ENCODE measurements around the gene ADGRD2. TPM values are rescaled to one million over a fixed set of nuclear protein-coding genes. Genes with fewer than 3 reads are reported as not detected.

Gene ADGRD2
- total RNA-seq, 1 donor from 2014 or later, result not detected

DNA sequence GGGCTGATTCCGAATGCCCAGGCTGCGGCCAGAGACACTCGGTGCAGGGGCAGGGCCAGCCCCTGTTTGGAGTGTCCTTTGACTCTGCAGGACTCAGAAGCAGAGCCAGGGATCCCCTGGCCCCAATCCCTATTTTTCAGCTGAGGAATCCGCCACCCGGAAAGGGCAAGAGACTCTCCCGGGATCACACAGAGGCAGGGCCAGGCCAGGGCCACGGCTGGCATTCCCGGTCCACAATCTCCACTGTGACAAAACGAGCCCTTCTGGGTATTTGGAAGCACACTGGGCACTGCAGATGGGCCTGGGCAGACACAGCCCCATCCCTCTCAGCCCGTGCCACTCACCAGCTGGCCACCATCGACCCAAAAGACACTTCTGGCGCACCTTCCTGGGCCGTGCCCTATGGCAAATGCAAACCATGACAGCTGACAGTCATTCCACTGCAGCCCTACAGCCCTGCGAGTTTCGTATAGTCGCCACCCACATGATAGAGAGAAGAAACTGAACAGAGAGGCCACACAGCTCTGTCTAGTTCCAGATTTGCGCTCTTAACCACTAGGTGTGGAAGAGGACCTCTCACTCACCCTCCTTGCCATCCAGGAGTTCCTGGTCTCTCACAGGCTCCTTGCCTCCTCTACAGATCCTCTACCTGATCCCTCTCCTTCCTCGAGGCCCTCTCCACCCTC lies 43.7 kb downstream of the ADGRD2 start:
- H3K36me3 ChIP-seq (ENCODE audit: control insufficient read depth in 3 of 3, insufficient read depth in 3 of 3, low read length in 3 of 3), result no peaks in the 10 kb centered on the region
- H3K9me3 ChIP-seq (ENCODE audit: control insufficient read depth in 3 of 3, low read length in 3 of 3), result no peaks in the 10 kb centered on the region
- H3K27me3 ChIP-seq (ENCODE audit: control insufficient read depth in 3 of 3, insufficient read depth in 3 of 3, low read length in 3 of 3), result peaks cover 6 to 56% (median 25%) of the 10 kb centered on the region in 3 donors
- H3K9ac ChIP-seq (ENCODE audit: low read depth in 1 of 3, low read length in 3 of 3), result no peak overlapping the region
- no peaks in the 10 kb centered on the region for H3K4me1 ChIP-seq (ENCODE audit: control insufficient read depth in 3 of 3, insufficient read depth in 3 of 3, low read length in 3 of 3)
- H3K4me3 ChIP-seq (ENCODE audit: low read length in 3 of 3), result no peak overlapping the region
- no peak overlapping the region for H3K27ac ChIP-seq (ENCODE audit: low read depth, low read length)

- Histone ChIP-seq H3K9me3 (ENCODE audit: control insufficient read depth in 3 of 3, low read length in 3 of 3) (no peaks in the 10 kb centered on the region), H3K27me3 (ENCODE audit: control insufficient read depth in 3 of 3, insufficient read depth in 3 of 3, low read length in 3 of 3) (peaks cover 13 to 61% (median 25%) of the 10 kb centered on the region in 3 donors), H3K36me3 (ENCODE audit: control insufficient read depth in 3 of 3, insufficient read depth in 3 of 3, low read length in 3 of 3) (no peaks in the 10 kb centered on the region), H3K4me1 (ENCODE audit: control insufficient read depth in 3 of 3, insufficient read depth in 3 of 3, low read length in 3 of 3) (no peaks in the 10 kb centered on the region), H3K9ac (ENCODE audit: low read depth in 1 of 3, low read length in 3 of 3) (no peak overlapping the region), H3K27ac (ENCODE audit: low read depth, low read length) (no peak overlapping the region), H3K4me3 (ENCODE audit: low read length in 3 of 3) (no peak overlapping the region)
Measured at GRCh38 chr9:124495126-124496074, 45.1 kb downstream of the ADGRD2 start.

- Histone ChIP-seq H3K27me3 (ENCODE audit: control insufficient read depth in 3 of 3, insufficient read depth in 3 of 3, low read length in 3 of 3) (peaks cover 19 to 66% (median 29%) of the 10 kb centered on the region in 3 donors), H3K4me1 (ENCODE audit: control insufficient read depth in 3 of 3, insufficient read depth in 3 of 3, low read length in 3 of 3) (no peaks in the 10 kb centered on the region), H3K9me3 (ENCODE audit: control insufficient read depth in 3 of 3, low read length in 3 of 3) (no peaks in the 10 kb centered on the region), H3K4me3 (ENCODE audit: low read length in 3 of 3) (no peak overlapping the region), H3K27ac (ENCODE audit: low read depth, low read length) (no peak overlapping the region), H3K9ac (ENCODE audit: low read depth in 1 of 3, low read length in 3 of 3) (no peak overlapping the region), H3K36me3 (ENCODE audit: control insufficient read depth in 3 of 3, insufficient read depth in 3 of 3, low read length in 3 of 3) (no peaks in the 10 kb centered on the region)
Measured at GRCh38 chr9:124496075-124496449, 45.8 kb downstream of the ADGRD2 start.

GRCh38 chr9:124496463-124496862 lies 46.2 kb downstream of the ADGRD2 start:
- Histone ChIP-seq H3K4me1 (ENCODE audit: control insufficient read depth in 3 of 3, insufficient read depth in 3 of 3, low read length in 3 of 3) (no peaks in the 10 kb centered on the region), H3K36me3 (ENCODE audit: control insufficient read depth in 3 of 3, insufficient read depth in 3 of 3, low read length in 3 of 3) (no peaks in the 10 kb centered on the region), H3K9ac (ENCODE audit: low read depth in 1 of 3, low read length in 3 of 3) (no peak overlapping the region), H3K27me3 (ENCODE audit: control insufficient read depth in 3 of 3, insufficient read depth in 3 of 3, low read length in 3 of 3) (peaks cover 23 to 66% (median 31%) of the 10 kb centered on the region in 3 donors), H3K27ac (ENCODE audit: low read depth, low read length) (no peak overlapping the region), H3K9me3 (ENCODE audit: control insufficient read depth in 3 of 3, low read length in 3 of 3) (no peaks in the 10 kb centered on the region), H3K4me3 (ENCODE audit: low read length in 3 of 3) (no peak overlapping the region)

DNA sequence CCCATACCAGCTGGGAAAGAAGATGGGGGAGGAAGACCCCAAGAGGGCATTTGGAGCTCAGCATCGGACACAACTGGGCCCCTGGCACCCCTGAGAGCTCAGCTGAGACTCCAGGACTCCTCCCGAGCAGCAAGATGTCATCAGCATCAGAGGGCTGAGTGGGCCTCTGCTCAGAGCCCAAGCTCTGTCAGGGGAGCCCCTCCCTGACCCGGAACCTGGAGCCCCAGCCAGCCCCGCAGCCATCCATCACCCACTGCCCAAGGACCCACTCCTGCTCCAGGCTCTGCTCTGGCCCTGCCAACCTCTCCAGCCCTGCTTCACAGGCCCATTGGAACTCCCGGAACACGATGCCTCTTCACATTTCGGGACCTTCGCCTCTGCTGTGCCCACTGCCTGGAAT lies 47.2 kb downstream of the ADGRD2 start:
- Histone ChIP-seq H3K27me3 (ENCODE audit: control insufficient read depth in 3 of 3, insufficient read depth in 3 of 3, low read length in 3 of 3) (peaks cover 32 to 69% (median 38%) of the 10 kb centered on the region in 3 donors), H3K36me3 (ENCODE audit: control insufficient read depth in 3 of 3, insufficient read depth in 3 of 3, low read length in 3 of 3) (no peaks in the 10 kb centered on the region), H3K4me1 (ENCODE audit: control insufficient read depth in 3 of 3, insufficient read depth in 3 of 3, low read length in 3 of 3) (no peaks in the 10 kb centered on the region), H3K9ac (ENCODE audit: low read depth in 1 of 3, low read length in 3 of 3) (no peak overlapping the region), H3K27ac (ENCODE audit: low read depth, low read length) (no peak overlapping the region), H3K9me3 (ENCODE audit: control insufficient read depth in 3 of 3, low read length in 3 of 3) (no peaks in the 10 kb centered on the region), H3K4me3 (ENCODE audit: low read length in 3 of 3) (no peak overlapping the region)

DNA sequence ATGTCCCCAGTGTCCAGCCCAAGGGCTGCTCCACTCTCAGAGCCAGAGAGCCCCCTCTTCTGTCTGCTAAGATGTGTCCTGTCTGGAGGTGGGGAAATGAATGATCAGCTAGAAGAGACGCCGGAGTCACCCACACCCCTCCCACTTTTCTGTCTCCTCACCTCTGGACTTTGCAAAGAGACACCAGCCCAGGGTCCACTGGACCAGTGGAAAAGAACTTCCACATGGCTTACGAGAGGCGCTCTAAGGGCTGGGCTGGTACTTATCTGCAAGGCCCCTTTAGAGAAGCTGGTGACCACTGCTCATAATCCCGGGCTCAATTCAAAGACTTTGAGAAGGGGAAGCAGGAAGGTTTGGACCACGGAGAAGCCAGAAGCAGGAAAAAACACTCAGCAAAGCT lies 47.8 kb downstream of the ADGRD2 start:
- H3K9ac ChIP-seq (ENCODE audit: low read depth in 1 of 3, low read length in 3 of 3), result no peak overlapping the region
- no peak overlapping the region for H3K27ac ChIP-seq (ENCODE audit: low read depth, low read length)
- peaks cover 37 to 71% (median 43%) of the 10 kb centered on the region in 3 donors for H3K27me3 ChIP-seq (ENCODE audit: control insufficient read depth in 3 of 3, insufficient read depth in 3 of 3, low read length in 3 of 3)
- H3K36me3 ChIP-seq (ENCODE audit: control insufficient read depth in 3 of 3, insufficient read depth in 3 of 3, low read length in 3 of 3), result no peaks in the 10 kb centered on the region
- H3K4me3 ChIP-seq (ENCODE audit: low read length in 3 of 3), result no peak overlapping the region
- H3K4me1 ChIP-seq (ENCODE audit: control insufficient read depth in 3 of 3, insufficient read depth in 3 of 3, low read length in 3 of 3), result peaks cover 0 to under 1% (median 0%) of the 10 kb centered on the region in 3 donors
- H3K9me3 ChIP-seq (ENCODE audit: control insufficient read depth in 3 of 3, low read length in 3 of 3), result no peaks in the 10 kb centered on the region

GRCh38 chr9:124498499-124499146 lies 48.4 kb downstream of the ADGRD2 start:
- Histone ChIP-seq H3K27me3 (ENCODE audit: control insufficient read depth in 3 of 3, insufficient read depth in 3 of 3, low read length in 3 of 3) (peaks cover 41 to 74% (median 49%) of the 10 kb centered on the region in 3 donors), H3K36me3 (ENCODE audit: control insufficient read depth in 3 of 3, insufficient read depth in 3 of 3, low read length in 3 of 3) (no peaks in the 10 kb centered on the region), H3K4me1 (ENCODE audit: control insufficient read depth in 3 of 3, insufficient read depth in 3 of 3, low read length in 3 of 3) (peaks cover under 1 to 2% (median 1%) of the 10 kb centered on the region in 3 donors), H3K27ac (ENCODE audit: low read depth, low read length) (no peak overlapping the region), H3K9ac (ENCODE audit: low read depth in 1 of 3, low read length in 3 of 3) (no peak overlapping the region), H3K9me3 (ENCODE audit: control insufficient read depth in 3 of 3, low read length in 3 of 3) (no peaks in the 10 kb centered on the region), H3K4me3 (ENCODE audit: low read length in 3 of 3) (no peak overlapping the region)

- H3K9me3 ChIP-seq (ENCODE audit: control insufficient read depth in 3 of 3, low read length in 3 of 3), result no peaks in the 10 kb centered on the region
- H3K27me3 ChIP-seq (ENCODE audit: control insufficient read depth in 3 of 3, insufficient read depth in 3 of 3, low read length in 3 of 3), result peaks cover 47 to 76% (median 55%) of the 10 kb centered on the region in 3 donors
- no peak overlapping the region for H3K4me3 ChIP-seq (ENCODE audit: low read length in 3 of 3)
- H3K4me1 ChIP-seq (ENCODE audit: control insufficient read depth in 3 of 3, insufficient read depth in 3 of 3, low read length in 3 of 3), result peaks cover 5 to 7% (median 5%) of the 10 kb centered on the region in 3 donors
- no peak overlapping the region for H3K27ac ChIP-seq (ENCODE audit: low read depth, low read length)
- no peak overlapping the region for H3K9ac ChIP-seq (ENCODE audit: low read depth in 1 of 3, low read length in 3 of 3)
- H3K36me3 ChIP-seq (ENCODE audit: control insufficient read depth in 3 of 3, insufficient read depth in 3 of 3, low read length in 3 of 3), result no peaks in the 10 kb centered on the region
Measured at GRCh38 chr9:124499216-124499615, 49.0 kb downstream of the ADGRD2 start.

GRCh38 chr9:124500028-124500795 lies 50.0 kb downstream of the ADGRD2 start:
- H3K36me3 ChIP-seq (ENCODE audit: control insufficient read depth in 3 of 3, insufficient read depth in 3 of 3, low read length in 3 of 3), result no peaks in the 10 kb centered on the region
- no peak overlapping the region for H3K4me3 ChIP-seq (ENCODE audit: low read length in 3 of 3)
- H3K9ac ChIP-seq (ENCODE audit: low read depth in 1 of 3, low read length in 3 of 3), result no peak overlapping the region
- H3K27ac ChIP-seq (ENCODE audit: low read depth, low read length), result no peak overlapping the region
- peaks cover 52 to 83% (median 61%) of the 10 kb centered on the region in 3 donors for H3K27me3 ChIP-seq (ENCODE audit: control insufficient read depth in 3 of 3, insufficient read depth in 3 of 3, low read length in 3 of 3)
- H3K9me3 ChIP-seq (ENCODE audit: control insufficient read depth in 3 of 3, low read length in 3 of 3), result no peaks in the 10 kb centered on the region
- peaks cover 5 to 7% (median 5%) of the 10 kb centered on the region in 3 donors for H3K4me1 ChIP-seq (ENCODE audit: control insufficient read depth in 3 of 3, insufficient read depth in 3 of 3, low read length in 3 of 3)

Data from skeletal muscle tissue (tissue), 4 donors.